Neural cell (in vitro differentiated cells): ENCODE results near the gene DGKK.

Source experiments
- EP300 ChIP-seq: fragments of 450-650 bp; conservative IDR thresholded peaks from 2 replicates; pipeline ENCODE4 v1.6.1; 2014; ENCODE audit warnings: antibody characterized with exemption, mild to moderate bottlenecking, moderate library complexity; ENCODE audit not compliant: poor library complexity, severe bottlenecking
- RAD21 ChIP-seq: fragments of 450-650 bp; conservative IDR thresholded peaks from 2 replicates; pipeline ENCODE4 v1.6.1; 2014; ENCODE audit warnings: antibody characterized with exemption, mild to moderate bottlenecking, moderate library complexity
- SMC3 ChIP-seq: fragments of 450-650 bp; conservative IDR thresholded peaks from 2 replicates; pipeline ENCODE4 v1.6.1; 2014; ENCODE audit warnings: antibody characterized with exemption, mild to moderate bottlenecking, moderate library complexity; ENCODE audit not compliant: poor library complexity
- TF ChIP-seq, protein P1 (sequence below): fragments of 450-650 bp; IDR thresholded peaks from 2 replicates; pipeline ENCODE4 v1.5.1; 2014; ENCODE audit warnings: antibody characterized with exemption, mild to moderate bottlenecking, moderate library complexity; ENCODE audit not compliant: poor library complexity, severe bottlenecking

DNA sequence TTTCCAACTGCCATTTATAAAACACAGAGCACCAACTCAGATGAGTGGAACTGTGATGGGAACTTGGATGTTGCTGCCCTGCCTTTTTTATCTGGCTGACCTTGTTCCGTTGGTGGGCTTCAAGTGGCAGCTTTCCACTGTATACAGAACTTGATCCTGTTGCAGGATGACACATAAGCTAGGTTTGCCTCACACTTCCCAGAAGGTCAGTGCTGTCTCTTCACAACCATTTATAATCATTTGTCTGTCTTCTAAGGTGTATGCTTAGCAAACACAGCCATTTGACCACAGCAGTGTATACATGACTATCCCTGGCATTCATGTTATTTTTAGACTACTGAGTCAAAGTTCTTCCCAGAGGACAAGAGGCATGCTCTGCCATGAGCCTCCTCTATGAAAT, 20.3 kb downstream of the DGKK start:
- TF ChIP-seq, protein P1, sequence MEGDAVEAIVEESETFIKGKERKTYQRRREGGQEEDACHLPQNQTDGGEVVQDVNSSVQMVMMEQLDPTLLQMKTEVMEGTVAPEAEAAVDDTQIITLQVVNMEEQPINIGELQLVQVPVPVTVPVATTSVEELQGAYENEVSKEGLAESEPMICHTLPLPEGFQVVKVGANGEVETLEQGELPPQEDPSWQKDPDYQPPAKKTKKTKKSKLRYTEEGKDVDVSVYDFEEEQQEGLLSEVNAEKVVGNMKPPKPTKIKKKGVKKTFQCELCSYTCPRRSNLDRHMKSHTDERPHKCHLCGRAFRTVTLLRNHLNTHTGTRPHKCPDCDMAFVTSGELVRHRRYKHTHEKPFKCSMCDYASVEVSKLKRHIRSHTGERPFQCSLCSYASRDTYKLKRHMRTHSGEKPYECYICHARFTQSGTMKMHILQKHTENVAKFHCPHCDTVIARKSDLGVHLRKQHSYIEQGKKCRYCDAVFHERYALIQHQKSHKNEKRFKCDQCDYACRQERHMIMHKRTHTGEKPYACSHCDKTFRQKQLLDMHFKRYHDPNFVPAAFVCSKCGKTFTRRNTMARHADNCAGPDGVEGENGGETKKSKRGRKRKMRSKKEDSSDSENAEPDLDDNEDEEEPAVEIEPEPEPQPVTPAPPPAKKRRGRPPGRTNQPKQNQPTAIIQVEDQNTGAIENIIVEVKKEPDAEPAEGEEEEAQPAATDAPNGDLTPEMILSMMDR = no peak
- TF ChIP-seq EP300 (no peak), SMC3 (no peak), RAD21 (no peak)
